HG02571 (cell line): ENCODE results near the gene KPNA1.

Experiments used
- ATAC-seq: cut with Tn5 transposase; IDR thresholded peaks from one replicate; pipeline ENCODE4 v1.9.1; 2021; ENCODE audit warnings: mild to moderate bottlenecking, moderate library complexity; ENCODE audit not compliant: unreplicated experiment

KPNA1 gene

DNA sequence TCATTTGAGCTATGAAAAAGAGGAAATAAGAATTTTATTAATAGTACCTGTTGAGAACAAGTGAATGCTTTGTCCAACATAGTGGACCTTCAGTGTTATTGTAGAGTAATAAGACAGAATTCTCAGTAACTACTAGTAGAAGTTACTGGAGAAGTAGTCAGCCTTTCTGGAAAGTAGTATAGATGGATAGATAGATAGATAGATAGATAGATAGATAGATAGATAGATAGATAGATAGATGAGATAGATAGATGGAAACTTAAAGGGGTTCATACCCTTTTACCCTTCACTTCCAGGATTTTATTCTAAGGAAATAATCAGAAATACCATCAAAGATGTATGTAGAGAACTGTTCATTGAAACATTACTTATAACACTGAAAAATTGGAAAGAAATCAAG is 125.5 kb downstream of the KPNA1 start:
- no peak for ATAC-seq

DNA sequence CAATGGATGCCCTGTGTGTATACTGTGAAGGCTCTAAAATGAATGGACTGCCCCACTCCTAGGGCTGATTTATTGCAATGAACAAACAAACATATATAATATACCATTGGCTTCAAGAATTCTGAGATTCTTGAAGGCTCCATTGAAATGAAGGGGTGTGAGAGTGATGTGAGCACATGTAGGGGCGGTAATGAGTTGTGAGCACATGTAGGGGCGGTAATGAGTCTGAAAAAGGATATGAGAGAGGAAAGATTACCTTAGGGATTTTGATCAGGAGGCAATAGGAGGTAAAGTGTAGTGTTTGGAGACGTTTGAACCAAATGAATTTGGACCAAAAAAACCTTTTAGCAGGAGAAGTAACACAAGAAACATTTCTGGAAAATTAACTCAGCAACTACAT is 127.0 kb downstream of the KPNA1 start:
- ATAC-seq = no peak

DNA sequence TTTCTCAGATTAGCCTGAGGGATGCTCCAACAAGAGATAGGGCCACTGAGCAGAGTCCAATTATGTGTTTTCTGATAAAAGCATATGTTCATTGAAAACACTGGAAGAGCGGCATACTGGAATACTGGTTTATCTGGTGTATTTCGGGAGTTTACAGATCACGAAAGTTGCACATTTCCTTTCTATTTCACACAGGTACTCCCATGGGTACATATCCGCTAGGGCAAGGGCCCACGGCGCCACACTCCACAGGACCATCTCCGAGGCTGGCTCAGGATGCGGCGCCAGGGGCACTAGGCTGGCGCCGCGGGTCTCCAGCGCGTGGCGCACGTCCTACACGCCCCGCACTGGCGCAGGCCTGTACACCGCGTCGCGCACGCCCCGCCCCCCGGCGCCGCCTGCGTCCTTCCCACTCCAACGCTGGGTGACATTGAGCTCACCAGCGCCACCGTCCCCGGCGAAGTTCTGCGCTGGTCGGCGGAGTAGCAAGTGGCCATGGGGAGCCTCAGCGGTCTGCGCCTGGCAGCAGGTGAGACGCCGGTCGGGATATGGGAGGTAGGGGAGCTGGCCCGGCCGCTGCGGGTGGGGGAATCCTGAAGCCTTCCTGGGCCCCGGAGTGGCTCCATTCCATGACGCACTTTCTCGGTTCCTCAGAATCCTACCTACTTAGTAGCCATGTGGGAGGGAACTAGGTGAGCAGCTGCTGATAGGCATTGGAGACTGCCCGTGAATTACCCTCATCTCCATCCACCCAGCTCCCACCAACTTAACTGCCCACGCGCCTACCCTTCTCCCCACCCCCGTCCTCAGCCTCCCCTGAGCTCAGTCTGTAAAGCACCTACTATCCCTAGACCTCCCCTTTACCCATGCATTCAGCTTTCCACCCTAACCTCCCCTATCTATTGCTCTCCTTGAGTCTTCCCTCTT is 130.7 kb downstream of the KPNA1 start, which contains the start of gene FAM162A:
FAM162A (plus strand) TSS at position 412 of the 927 bp plus-strand sequence; CDS start at position 496, 84 bp downstream.
- peak; percentile 87 for ATAC-seq

DNA sequence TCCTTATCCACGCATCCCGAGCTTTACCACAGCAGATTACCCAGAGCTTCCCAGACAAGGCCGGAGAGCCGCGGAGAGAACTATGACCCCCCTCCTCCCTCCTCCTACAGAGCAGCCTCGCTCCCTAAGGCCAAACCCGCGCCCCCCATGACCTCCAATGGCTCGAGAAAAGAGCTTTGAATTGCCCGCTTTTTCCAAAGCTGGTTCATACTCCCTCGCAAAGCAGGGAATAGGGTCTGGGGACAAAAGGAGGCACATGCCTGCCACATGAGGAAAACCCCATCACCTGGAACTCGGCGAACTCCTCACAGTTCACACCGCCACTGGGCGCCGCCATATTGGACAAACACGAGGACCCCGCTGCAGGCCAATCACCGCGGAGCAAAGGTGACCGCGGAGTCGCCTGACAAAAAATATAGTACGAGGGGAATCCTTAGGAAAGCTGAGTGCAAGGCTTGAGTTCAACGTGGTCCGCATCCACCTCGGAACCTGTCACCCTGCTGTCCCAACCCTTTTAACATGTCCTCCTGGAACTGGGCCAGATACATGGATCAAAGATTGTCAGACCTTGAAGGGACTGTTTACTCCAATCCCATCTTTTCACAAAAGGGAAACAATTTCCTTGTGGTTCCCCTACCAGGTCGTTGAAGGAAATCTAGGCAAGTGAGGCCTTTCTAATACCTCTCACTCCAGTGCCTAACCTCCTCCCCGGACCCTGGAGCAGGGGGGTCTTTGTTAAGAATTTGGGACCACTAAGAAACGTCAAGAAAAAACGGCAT is 131.7 kb downstream of the KPNA1 start, which contains the start of gene MIX23:
MIX23 (minus strand) TSS at position 344 of the 779 bp plus-strand sequence; CDS start at position 337, 7 bp downstream.
- ATAC-seq = peak; percentile 33

DNA sequence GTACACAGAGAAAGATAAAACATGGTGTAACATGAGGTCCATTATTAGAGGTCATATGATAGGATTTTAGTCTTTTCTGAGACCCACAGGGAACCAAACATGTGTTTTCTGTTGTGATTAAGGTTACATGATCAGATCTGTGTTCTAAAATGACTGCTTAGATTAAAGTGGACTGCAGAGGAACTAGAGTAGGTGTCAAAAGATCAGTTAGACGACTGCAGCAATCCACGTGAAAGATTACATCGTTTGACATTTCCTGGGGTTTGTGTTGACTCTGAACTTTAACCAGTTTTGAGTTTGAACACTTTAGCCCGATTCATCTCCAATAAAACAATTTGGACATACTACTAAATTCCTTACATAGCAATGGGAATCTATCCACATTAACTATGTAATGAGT is 136.8 kb downstream of the KPNA1 start:
- no peak for ATAC-seq

DNA sequence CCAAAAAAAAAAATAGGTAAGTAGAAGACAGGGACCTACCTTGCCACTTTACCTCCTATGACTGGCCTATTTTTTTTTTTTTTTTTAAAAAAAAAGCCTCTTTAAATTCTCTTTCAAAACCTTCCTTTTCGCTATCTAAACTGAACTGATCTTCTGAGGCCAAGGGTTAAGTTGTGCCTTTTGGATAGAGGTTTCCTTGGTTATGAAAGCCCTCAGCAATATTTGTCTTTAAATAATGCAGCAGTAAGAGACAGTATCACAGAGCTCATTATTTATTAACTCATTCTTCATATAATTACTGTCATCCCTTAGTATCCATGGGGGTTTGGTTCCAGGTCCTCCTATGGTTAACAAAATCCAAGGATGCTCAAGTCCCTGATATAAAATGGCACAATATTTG is 140.7 kb downstream of the KPNA1 start:
- no peak for ATAC-seq
